Esophagus squamous epithelium (tissue), 5 donors: ENCODE measurements around the gene TMEM51. TPM values are rescaled to one million over a fixed set of nuclear protein-coding genes. Genes with fewer than 3 reads are reported as not detected.

Source experiments
- DNase-seq: peaks from one replicate; lab custom pipeline; 2025; lab: John Stamatoyannopoulos, UW
- H3K27ac ChIP-seq, 4 donors: fragments of 200-600 bp; sonication (generic); one replicate each; pipeline ENCODE4 v1.5.1; 2016 to 2019; ENCODE audit warnings: mild to moderate bottlenecking in 1 of 4
- H3K27me3 ChIP-seq, 4 donors: fragments of 200-600 bp; sonication (generic); 1 replicate in 3 of 4; 2 replicates in 1 of 4; pipeline versions ENCODE4 v1.5.1 to v1.6.0; 2017 to 2021; ENCODE audit warnings: antibody characterized with exemption in 1 of 4
- H3K36me3 ChIP-seq, 3 donors: fragments of 200-600 bp; sonication (generic); one replicate each; pipeline ENCODE4 v1.5.1; 2016 to 2019
- H3K4me1 ChIP-seq, 3 donors: fragments of 200-600 bp; sonication (generic); one replicate each; pipeline ENCODE4 v1.5.1; 2017 to 2019
- H3K4me3 ChIP-seq, 4 donors: fragments of 200-600 bp; sonication (generic); 1 replicate in 3 of 4; 2 replicates in 1 of 4; pipeline ENCODE4 v1.5.1; 2016 to 2019; ENCODE audit warnings: mild to moderate bottlenecking in 2 of 4, moderate library complexity in 1 of 4
- H3K9me3 ChIP-seq, 3 donors: fragments of 200-600 bp; sonication (generic); one replicate each; pipeline ENCODE4 v1.5.1; 2016 to 2019
- POLR2A ChIP-seq, 4 donors: fragments of 450-650 bp; IDR thresholded peaks; one replicate each; pipeline ENCODE4 v1.6.1; 2017; ENCODE audit warnings: antibody characterized with exemption in 4 of 4, mild to moderate bottlenecking in 4 of 4, moderate library complexity in 3 of 4
- WGBS, 2 donors: methylation state at CpG; one replicate each; pipeline ENCODE4 v1.1.5; 2018; 5-methylcytosine and 5-hydroxymethylcytosine counted together
- intact Hi-C: fragments of 100-400 bp; cut with DNase I; formaldehyde crosslinking; loops from one replicate; pipeline ENCODE4 v1.15.0; 2022
- total RNA-seq, 4 donors: library from RNA; depleted of rRNA; stranded (reverse); fragments of >200 nt; gene quantifications; one replicate each; pipeline ENCODE4 v1.1.0, GENCODE V29; 2016
- TF ChIP-seq, protein P1 (sequence below), 6 experiments: fragments of 450-650 bp in 4 of 6; fragments of 200-600 bp in 2 of 6; sonication (generic) in 2 of 6; IDR thresholded peaks; one replicate each; pipeline ENCODE4 v1.5.1; 2016 to 2019; ENCODE audit warnings: antibody characterized with exemption in 6 of 6, mild to moderate bottlenecking in 4 of 6, moderate library complexity in 4 of 6
- donor health status: DM: yes; HTN: yes; CAD: no.

TMEM51 gene
- total RNA-seq, 4 donors from 2014 or later, result 11.6 to 23.7 (median 17.7) TPM

DNA sequence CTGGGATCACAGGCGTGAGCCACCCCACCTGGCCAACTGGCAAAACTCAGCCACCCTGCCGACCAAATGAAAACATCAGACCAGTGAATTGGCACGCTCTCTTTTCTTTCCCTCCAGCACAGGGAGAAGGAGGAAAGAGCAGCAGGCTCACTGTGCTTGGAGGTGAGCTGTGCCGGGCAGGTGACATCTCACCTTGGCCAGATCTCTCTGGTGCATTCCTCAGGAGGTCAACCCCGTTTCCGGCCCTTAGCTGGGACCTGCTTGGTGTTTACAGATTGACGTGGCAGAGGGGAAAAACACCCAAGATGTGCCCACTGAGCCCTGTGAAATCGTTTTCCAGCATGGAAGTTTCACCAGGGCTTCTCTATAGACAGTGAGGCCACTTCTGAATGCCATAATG, 45.1 kb downstream of the TMEM51 start:
- Histone ChIP-seq H3K27ac (no peak overlapping the region), H3K27me3 (no peaks in the 10 kb centered on the region), H3K36me3 (no peaks in the 10 kb centered on the region), H3K4me3 (no peak overlapping the region), H3K4me1 (peaks cover 18 to 50% (median 19%) of the 10 kb centered on the region in 3 donors), H3K9me3 (no peaks in the 10 kb centered on the region)
- intact Hi-C loops, result no loop called here
- WGBS, 2 donors, result 84 to 93% methylated on average over 7 to 8 of the region's 8 CpGs
- DNase-seq, result no peak
- TF ChIP-seq POLR2A (IDR thresholded peaks at IDR 0.05), result no peak
- TF ChIP-seq, protein P1, sequence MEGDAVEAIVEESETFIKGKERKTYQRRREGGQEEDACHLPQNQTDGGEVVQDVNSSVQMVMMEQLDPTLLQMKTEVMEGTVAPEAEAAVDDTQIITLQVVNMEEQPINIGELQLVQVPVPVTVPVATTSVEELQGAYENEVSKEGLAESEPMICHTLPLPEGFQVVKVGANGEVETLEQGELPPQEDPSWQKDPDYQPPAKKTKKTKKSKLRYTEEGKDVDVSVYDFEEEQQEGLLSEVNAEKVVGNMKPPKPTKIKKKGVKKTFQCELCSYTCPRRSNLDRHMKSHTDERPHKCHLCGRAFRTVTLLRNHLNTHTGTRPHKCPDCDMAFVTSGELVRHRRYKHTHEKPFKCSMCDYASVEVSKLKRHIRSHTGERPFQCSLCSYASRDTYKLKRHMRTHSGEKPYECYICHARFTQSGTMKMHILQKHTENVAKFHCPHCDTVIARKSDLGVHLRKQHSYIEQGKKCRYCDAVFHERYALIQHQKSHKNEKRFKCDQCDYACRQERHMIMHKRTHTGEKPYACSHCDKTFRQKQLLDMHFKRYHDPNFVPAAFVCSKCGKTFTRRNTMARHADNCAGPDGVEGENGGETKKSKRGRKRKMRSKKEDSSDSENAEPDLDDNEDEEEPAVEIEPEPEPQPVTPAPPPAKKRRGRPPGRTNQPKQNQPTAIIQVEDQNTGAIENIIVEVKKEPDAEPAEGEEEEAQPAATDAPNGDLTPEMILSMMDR (IDR thresholded peaks at IDR 0.05), result no peak

DNA sequence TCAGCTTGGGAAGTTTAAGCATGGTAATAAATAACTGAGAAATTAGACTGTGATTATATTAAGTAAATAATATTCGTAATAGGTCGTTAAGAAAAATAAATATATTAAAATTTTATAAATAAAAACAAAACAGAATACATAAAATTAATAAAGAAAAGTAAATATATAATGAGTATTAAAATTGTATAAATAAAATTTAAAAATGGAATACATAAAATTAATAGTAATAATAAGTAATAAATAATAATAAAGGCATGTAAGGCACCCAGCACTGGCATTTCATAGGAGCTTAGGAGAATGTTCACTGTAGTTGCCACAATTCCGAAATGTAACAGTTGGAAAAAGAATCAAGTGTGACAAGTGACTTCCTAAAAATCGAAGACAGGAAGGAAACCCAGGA, 47.7 kb downstream of the TMEM51 start:
- peak overlapping the region in 2 of 4 donors; percentile 75 to 82 for H3K27ac ChIP-seq
- H3K4me1 ChIP-seq, result peaks cover 15 to 46% (median 18%) of the 10 kb centered on the region in 3 donors
- no peak overlapping the region for H3K4me3 ChIP-seq
- WGBS, 2 donors, result 58 to 80% methylated on average over 4 of the region's 4 CpGs
- H3K9me3 ChIP-seq, result no peaks in the 10 kb centered on the region
- DNase-seq, result no peak
- intact Hi-C loops, result no loop called here
- no peak for TF ChIP-seq POLR2A (IDR thresholded peaks at IDR 0.05)
- TF ChIP-seq, protein P1 (IDR thresholded peaks at IDR 0.05), result no peak
- H3K36me3 ChIP-seq, result peaks cover 0 to 6% (median 0%) of the 10 kb centered on the region in 3 donors
- H3K27me3 ChIP-seq, result no peaks in the 10 kb centered on the region

DNA sequence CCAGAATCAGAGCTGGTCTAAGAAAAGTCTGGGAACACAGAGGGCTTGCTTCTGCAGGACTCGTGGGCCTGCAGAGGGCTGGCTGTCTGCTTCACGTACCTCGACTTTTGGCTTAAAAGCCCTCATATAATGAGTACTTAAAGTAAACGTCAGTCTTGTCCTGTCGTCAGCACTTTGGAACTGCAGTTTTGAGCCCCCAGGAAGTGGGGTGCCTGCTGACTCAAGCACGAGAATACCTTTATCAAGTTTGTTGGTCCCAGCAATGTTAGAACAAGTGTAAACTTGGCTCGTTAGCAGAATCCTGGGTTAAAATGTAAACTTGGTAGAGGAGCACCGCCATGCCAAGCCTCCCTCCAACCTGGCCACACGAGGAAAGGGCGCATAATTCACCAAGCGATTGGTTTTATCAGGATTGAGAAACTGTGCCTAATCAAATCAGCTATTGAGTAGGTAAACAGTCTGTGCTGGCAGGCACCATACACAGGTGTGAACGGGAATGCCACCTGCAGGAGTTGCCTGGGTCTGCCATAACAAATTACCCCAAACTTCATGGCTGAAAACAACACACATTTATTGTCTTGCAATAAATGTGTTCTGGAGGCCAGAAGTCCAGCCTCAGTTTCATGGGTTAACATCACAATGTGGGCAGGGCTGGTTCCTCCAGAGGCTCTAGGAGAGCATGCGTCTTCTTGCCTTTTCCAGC, 48.5 kb downstream of the TMEM51 start:
- WGBS, 2 donors, result 67 to 76% methylated on average over 13 of the region's 13 CpGs
- peaks cover 0 to 6% (median 0%) of the 10 kb centered on the region in 3 donors for H3K36me3 ChIP-seq
- TF ChIP-seq, protein P1 (IDR thresholded peaks at IDR 0.05), result peak in 1 of 6 experiments; percentile 23
- no peak for TF ChIP-seq POLR2A (IDR thresholded peaks at IDR 0.05)
- H3K4me3 ChIP-seq, result no peak overlapping the region
- H3K27ac ChIP-seq, result peak overlapping the region in 2 of 4 donors; percentile 11 to 21
- no peaks in the 10 kb centered on the region for H3K9me3 ChIP-seq
- intact Hi-C loops, result no loop called here
- DNase-seq, result no peak
- peaks cover 15 to 49% (median 24%) of the 10 kb centered on the region in 3 donors for H3K4me1 ChIP-seq
- no peaks in the 10 kb centered on the region for H3K27me3 ChIP-seq

DNA sequence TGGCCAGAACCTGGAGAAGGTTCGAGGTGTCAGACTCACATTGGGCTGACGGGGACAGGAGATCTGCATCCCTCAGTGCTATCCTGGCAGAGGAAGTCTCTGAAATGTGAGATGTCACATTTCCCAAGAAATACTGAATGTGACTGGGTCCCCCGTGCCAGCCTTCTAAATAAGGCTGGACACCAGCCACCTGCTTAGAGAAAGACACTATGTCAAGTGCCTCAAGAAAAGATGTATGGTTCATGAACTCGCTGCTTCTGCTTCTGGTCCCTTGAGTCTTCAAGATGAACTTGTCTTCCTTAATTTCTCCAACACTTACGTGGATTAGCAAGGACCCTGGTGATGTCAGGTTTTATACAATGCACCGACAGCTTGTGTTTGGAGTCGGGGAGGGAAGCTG, 51.4 kb downstream of the TMEM51 start:
- intact Hi-C loops, result no loop called here
- TF ChIP-seq POLR2A (IDR thresholded peaks at IDR 0.05), result no peak
- H3K9me3 ChIP-seq, result no peaks in the 10 kb centered on the region
- 77 to 92% methylated on average over 5 to 6 of the region's 7 CpGs for WGBS, 2 donors
- no peak overlapping the region for H3K4me3 ChIP-seq
- H3K4me1 ChIP-seq, result peaks cover 6 to 56% (median 29%) of the 10 kb centered on the region in 3 donors
- H3K27me3 ChIP-seq, result no peaks in the 10 kb centered on the region
- DNase-seq, result no peak
- peak overlapping the region in 1 of 4 donors; percentile 10 for H3K27ac ChIP-seq
- H3K36me3 ChIP-seq, result peaks cover 0 to 6% (median 0%) of the 10 kb centered on the region in 3 donors

DNA sequence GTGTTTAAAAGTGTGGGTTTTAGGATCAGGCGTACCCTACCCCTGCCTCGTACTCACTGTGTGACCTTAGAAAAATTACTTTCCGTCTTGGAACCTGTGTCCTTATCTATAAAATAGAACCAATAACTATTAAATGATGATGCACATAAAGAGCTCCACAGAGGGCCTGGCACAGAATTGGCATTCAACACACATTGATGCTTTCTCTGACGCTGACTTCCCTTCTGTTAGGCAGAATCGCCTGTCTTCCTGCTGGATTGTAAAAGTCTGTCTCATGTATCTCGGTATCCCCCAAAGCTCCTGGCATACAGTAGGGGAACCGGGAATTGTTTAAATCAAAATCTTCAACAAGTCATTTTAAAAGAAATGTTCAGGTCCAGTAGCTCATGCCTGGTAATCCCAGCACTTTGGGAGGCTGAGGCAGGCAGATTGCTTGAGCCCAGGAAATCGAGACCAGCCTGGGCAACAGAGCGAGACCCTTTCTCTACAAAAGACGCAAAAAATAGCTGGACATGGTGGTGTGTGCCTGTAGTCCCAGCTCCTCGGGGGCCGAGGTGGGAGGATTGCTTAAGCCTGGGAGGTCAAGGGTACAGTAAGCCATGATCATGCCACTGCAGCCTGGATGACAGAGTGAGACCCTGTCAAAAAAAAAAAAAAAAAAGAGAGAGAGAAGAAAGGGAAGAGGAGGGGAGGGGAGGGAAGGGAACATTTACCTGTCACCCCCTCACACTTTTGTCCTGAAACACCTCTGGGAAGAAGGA, 52.2 kb downstream of the TMEM51 start:
- peaks cover 3 to 51% (median 21%) of the 10 kb centered on the region in 3 donors for H3K4me1 ChIP-seq
- H3K4me3 ChIP-seq, result no peak overlapping the region
- H3K27ac ChIP-seq, result peak overlapping the region in 1 of 4 donors; percentile 11
- no peaks in the 10 kb centered on the region for H3K27me3 ChIP-seq
- TF ChIP-seq POLR2A (IDR thresholded peaks at IDR 0.05), result no peak
- TF ChIP-seq, protein P1 (IDR thresholded peaks at IDR 0.05), result no peak
- 83 to 88% methylated on average over 7 to 11 of the region's 12 CpGs for WGBS, 2 donors
- peaks cover 0 to 6% (median 0%) of the 10 kb centered on the region in 3 donors for H3K36me3 ChIP-seq
- H3K9me3 ChIP-seq, result no peaks in the 10 kb centered on the region
- DNase-seq, result no peak
- intact Hi-C loops, result no loop called here
